Measurements from ENCODE around the gene NR2C2. TPM values are rescaled to one million over a fixed set of nuclear protein-coding genes. Genes with fewer than 3 reads are reported as not detected.

The NR2C2 gene
- total and polyA plus RNA-seq, 2 of the 13 experiments (the other 11 are each of a cell fraction or from before 2014, with no cell fraction given): 7.8 to 11.8 TPM

GRCh38 chr3:15064835-15065549 lies 117.6 kb downstream of the NR2C2 start, which contains the start of gene MRPS25 (continued):
- no peak for TF ChIP-seq DPF2 (CRISPR knock-in tag; IDR thresholded peaks at IDR 0.05; ENCODE audit: borderline replicate concordance, low read depth)
- peak; percentile 71; the same call in 1 of the 2 replicates for TF ChIP-seq ZNF83 (CRISPR knock-in tag; IDR thresholded peaks at IDR 0.05; ENCODE audit: borderline replicate concordance)
- 0 out of 2 replicates have a peak, but pooled peaks have one; percentile 80 for TF ChIP-seq ZNF138 (CRISPR knock-in tag; IDR thresholded peaks at IDR 0.05; ENCODE audit: low read depth)
- TF ChIP-seq ZNF446 (CRISPR knock-in tag; IDR thresholded peaks at IDR 0.05): no peak
- peak; percentile 83; the same call in 1 of the 2 replicates for TF ChIP-seq HINFP (CRISPR knock-in tag; IDR thresholded peaks at IDR 0.05; ENCODE audit: low read depth)
- 0 out of 2 replicates have a peak, but pooled peaks have one; percentile 69 for TF ChIP-seq ZNF292 (CRISPR knock-in tag; IDR thresholded peaks at IDR 0.05; ENCODE audit: borderline replicate concordance, low read depth)
- TF ChIP-seq MED8 (CRISPR knock-in tag; IDR thresholded peaks at IDR 0.05; ENCODE audit: insufficient replicate concordance): no peak
- peak; percentile 92 for TF ChIP-seq ZFY (CRISPR knock-in tag; IDR thresholded peaks at IDR 0.05)
- TF ChIP-seq, protein P1, sequence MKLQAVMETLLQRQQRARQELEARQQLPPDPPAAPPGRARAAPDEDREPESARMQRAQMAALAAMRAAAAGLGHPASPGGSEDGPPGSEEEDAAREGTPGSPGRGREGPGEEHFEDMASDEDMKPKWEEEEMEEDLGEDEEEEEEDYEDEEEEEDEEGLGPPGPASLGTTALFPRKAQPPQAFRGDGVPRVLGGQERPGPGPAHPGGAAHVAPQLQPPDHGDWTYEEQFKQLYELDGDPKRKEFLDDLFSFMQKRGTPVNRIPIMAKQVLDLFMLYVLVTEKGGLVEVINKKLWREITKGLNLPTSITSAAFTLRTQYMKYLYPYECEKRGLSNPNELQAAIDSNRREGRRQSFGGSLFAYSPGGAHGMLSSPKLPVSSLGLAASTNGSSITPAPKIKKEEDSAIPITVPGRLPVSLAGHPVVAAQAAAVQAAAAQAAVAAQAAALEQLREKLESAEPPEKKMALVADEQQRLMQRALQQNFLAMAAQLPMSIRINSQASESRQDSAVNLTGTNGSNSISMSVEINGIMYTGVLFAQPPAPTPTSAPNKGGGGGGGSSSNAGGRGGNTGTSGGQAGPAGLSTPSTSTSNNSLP (IDR thresholded peaks at IDR 0.05; ENCODE audit: low read depth, low read length): no peak
- TF ChIP-seq ADNP (CRISPR knock-in tag; IDR thresholded peaks at IDR 0.05): no peak
- no peak for TF ChIP-seq SMC3 (IDR thresholded peaks at IDR 0.05; ENCODE audit: low read length)
- TF ChIP-seq, protein P2, sequence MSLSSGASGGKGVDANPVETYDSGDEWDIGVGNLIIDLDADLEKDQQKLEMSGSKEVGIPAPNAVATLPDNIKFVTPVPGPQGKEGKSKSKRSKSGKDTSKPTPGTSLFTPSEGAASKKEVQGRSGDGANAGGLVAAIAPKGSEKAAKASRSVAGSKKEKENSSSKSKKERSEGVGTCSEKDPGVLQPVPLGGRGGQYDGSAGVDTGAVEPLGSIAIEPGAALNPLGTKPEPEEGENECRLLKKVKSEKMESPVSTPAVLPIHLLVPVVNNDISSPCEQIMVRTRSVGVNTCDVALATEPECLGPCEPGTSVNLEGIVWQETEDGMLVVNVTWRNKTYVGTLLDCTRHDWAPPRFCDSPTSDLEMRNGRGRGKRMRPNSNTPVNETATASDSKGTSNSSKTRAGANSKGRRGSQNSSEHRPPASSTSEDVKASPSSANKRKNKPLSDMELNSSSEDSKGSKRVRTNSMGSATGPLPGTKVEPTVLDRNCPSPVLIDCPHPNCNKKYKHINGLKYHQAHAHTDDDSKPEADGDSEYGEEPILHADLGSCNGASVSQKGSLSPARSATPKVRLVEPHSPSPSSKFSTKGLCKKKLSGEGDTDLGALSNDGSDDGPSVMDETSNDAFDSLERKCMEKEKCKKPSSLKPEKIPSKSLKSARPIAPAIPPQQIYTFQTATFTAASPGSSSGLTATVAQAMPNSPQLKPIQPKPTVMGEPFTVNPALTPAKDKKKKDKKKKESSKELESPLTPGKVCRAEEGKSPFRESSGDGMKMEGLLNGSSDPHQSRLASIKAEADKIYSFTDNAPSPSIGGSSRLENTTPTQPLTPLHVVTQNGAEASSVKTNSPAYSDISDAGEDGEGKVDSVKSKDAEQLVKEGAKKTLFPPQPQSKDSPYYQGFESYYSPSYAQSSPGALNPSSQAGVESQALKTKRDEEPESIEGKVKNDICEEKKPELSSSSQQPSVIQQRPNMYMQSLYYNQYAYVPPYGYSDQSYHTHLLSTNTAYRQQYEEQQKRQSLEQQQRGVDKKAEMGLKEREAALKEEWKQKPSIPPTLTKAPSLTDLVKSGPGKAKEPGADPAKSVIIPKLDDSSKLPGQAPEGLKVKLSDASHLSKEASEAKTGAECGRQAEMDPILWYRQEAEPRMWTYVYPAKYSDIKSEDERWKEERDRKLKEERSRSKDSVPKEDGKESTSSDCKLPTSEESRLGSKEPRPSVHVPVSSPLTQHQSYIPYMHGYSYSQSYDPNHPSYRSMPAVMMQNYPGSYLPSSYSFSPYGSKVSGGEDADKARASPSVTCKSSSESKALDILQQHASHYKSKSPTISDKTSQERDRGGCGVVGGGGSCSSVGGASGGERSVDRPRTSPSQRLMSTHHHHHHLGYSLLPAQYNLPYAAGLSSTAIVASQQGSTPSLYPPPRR (CRISPR knock-in tag; IDR thresholded peaks at IDR 0.05; ENCODE audit: borderline replicate concordance): no peak
- TF ChIP-seq, protein P3, sequence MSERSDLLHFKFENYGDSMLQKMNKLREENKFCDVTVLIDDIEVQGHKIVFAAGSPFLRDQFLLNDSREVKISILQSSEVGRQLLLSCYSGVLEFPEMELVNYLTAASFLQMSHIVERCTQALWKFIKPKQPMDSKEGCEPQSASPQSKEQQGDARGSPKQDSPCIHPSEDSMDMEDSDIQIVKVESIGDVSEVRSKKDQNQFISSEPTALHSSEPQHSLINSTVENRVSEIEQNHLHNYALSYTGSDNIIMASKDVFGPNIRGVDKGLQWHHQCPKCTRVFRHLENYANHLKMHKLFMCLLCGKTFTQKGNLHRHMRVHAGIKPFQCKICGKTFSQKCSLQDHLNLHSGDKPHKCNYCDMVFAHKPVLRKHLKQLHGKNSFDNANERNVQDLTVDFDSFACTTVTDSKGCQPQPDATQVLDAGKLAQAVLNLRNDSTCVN (CRISPR knock-in tag; IDR thresholded peaks at IDR 0.05; ENCODE audit: borderline replicate concordance): peak; percentile 74; the same call in 1 of the 2 replicates
- no peak for TF ChIP-seq SMYD3 (CRISPR knock-in tag; IDR thresholded peaks at IDR 0.05)
- peak; percentile 84 for TF ChIP-seq ZNF331 (CRISPR knock-in tag; IDR thresholded peaks at IDR 0.05)
- TF ChIP-seq RFX5 (IDR thresholded peaks at IDR 0.05; ENCODE audit: low read depth, low read length): no peak
- peak; percentile 88 for TF ChIP-seq HCFC1 (IDR thresholded peaks at IDR 0.05; ENCODE audit: low read depth, low read length)
- no peak for TF ChIP-seq TBP (CRISPR knock-in tag; IDR thresholded peaks at IDR 0.05)
- TF ChIP-seq ZNF350 (CRISPR knock-in tag; IDR thresholded peaks at IDR 0.05; ENCODE audit: borderline replicate concordance, low read depth): peak; percentile 85; the same call in 1 of the 2 replicates
- TF ChIP-seq TCF7L2 (IDR thresholded peaks at IDR 0.05; ENCODE audit: low read depth, low read length): no peak
